ENCODE results near the gene RIN3. TPM values are rescaled to one million over a fixed set of nuclear protein-coding genes. Genes with fewer than 3 reads are reported as not detected.

Gene RIN3
- total RNA-seq, 1 experiment from 2014 or later, result 1.5 TPM

DNA sequence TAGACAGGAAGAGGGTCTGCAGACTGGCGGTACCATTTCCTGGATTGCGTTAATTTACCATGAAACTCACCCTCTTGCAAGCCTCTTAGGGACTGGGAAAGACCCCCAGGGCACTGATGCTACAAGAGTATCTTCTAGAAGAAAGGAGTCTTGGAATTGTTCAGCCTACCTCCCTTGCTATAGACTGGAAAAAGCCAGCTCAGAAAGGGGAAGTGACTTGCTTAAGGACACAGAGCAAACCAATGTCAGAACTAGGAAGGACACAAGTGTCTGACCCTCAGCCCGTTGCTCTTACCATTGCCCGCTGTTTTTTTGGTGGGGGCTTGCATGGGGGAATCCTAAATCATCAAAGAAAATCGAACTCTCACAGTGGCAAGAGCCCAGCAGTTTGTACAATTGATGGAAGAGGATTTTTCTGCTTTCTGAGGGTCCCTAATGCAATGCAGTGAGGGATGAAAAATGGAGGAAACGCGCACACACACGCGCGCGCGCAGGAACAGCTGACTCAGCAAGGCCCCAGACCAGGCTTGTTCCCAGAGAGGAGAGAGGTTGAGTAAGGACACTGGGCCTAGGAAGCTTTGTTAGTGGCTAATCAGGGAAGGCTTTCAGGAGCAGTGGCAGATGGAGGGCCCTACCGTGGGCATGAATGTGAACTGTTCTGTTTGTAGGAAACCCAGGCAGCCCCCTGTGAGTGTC, 50.9 kb downstream of the RIN3 start:
- Histone ChIP-seq H3K9me3 (ENCODE audit: control insufficient read depth, low read depth, low read length) (no peaks in the 10 kb centered on the region), H2BK5ac (ENCODE audit: insufficient read length, low read length) (no peak overlapping the region), H3K27me3 (ENCODE audit: insufficient read depth, low read length) (no peaks in the 10 kb centered on the region), H2BK20ac (ENCODE audit: low read depth, low read length, poor library complexity, severe bottlenecking) (no peak overlapping the region), H3K4me2 (ENCODE audit: insufficient read depth, insufficient read length, low read length) (no peak overlapping the region), H4K91ac (ENCODE audit: insufficient read length, low read depth, low read length) (no peak overlapping the region), H3K23ac (ENCODE audit: insufficient read length, low read depth, low read length) (no peak overlapping the region), H3T11ph (ENCODE audit: low read length) (no peak overlapping the region), H3K23me2 (ENCODE audit: insufficient read length, low read depth, low read length, poor library complexity, severe bottlenecking) (no peaks in the 10 kb centered on the region), H3K27ac (ENCODE audit: insufficient read length, low read depth, low read length) (no peak overlapping the region), H3K9ac (ENCODE audit: extremely low read depth, insufficient read length, low read length) (no peak overlapping the region), H3K79me1 (ENCODE audit: insufficient read depth, low read depth, low read length, poor library complexity, severe bottlenecking) (no peaks in the 10 kb centered on the region), H2BK12ac (ENCODE audit: insufficient read length, low read depth, low read length) (no peak overlapping the region), H2BK120ac (ENCODE audit: low read depth, low read length, poor library complexity, severe bottlenecking) (no peak overlapping the region), H3K56ac (ENCODE audit: insufficient read length, low read depth, low read length) (no peak overlapping the region), H3K18ac (ENCODE audit: insufficient read length, low read depth, low read length) (no peak overlapping the region), H3K14ac (ENCODE audit: insufficient read depth, low read length) (no peak overlapping the region), H3K4ac (ENCODE audit: low read depth, low read length) (no peak overlapping the region), H4K20me1 (ENCODE audit: control insufficient read depth, insufficient read depth, insufficient read length) (no peaks in the 10 kb centered on the region), H3K4me1 (ENCODE audit: insufficient read depth, low read length) (no peaks in the 10 kb centered on the region), H2BK15ac (ENCODE audit: low read depth, low read length) (no peak overlapping the region), H2AK5ac (ENCODE audit: insufficient read length, low read length) (no peak overlapping the region), H4K5ac (ENCODE audit: insufficient read length, low read depth, low read length) (no peak overlapping the region), H3K79me2 (ENCODE audit: insufficient read depth, low read length) (no peaks in the 10 kb centered on the region), H4K8ac (replicated peaks; ENCODE audit: insufficient read length, low read depth, low read length) (no peak overlapping the region), H2AFZ (ENCODE audit: low read length) (no peak overlapping the region)
- Mint-ChIP-seq H3K9me3 (peaks cover 0 to 8% of the 10 kb centered on the region in 2 experiments; a peak in 3 of 5 replicates), H3K36me3 (ENCODE audit: insufficient read depth in 1 of 3, low read depth in 3 of 3) (peaks cover 0 to 7% (median 2%) of the 10 kb centered on the region in 3 experiments; a peak in 3 of 7 replicates), H3K4me3 (no peak overlapping the region), H3K27ac (no peak overlapping the region; a peak in 1 of 7 replicates), H3K27me3 (ENCODE audit: low read depth) (peaks cover 8% of the 10 kb centered on the region), H3K4me1 (peaks cover 0 to 3% of the 10 kb centered on the region in 2 experiments; a peak in 2 of 4 replicates)
- WGBS (ENCODE audit: extremely low coverage, insufficient read length, low lambda C conversion rate), result no CpG with 5 or more reads among the region's 13 CpGs
- TF ChIP-seq, protein P1, sequence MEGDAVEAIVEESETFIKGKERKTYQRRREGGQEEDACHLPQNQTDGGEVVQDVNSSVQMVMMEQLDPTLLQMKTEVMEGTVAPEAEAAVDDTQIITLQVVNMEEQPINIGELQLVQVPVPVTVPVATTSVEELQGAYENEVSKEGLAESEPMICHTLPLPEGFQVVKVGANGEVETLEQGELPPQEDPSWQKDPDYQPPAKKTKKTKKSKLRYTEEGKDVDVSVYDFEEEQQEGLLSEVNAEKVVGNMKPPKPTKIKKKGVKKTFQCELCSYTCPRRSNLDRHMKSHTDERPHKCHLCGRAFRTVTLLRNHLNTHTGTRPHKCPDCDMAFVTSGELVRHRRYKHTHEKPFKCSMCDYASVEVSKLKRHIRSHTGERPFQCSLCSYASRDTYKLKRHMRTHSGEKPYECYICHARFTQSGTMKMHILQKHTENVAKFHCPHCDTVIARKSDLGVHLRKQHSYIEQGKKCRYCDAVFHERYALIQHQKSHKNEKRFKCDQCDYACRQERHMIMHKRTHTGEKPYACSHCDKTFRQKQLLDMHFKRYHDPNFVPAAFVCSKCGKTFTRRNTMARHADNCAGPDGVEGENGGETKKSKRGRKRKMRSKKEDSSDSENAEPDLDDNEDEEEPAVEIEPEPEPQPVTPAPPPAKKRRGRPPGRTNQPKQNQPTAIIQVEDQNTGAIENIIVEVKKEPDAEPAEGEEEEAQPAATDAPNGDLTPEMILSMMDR (conservative IDR thresholded peaks at IDR 0.05), result no peak
- no peak for DNase-seq
